ENCODE data around the gene CYP2W1. TPM values are rescaled to one million over a fixed set of nuclear protein-coding genes. Genes with fewer than 3 reads are reported as not detected.
"Not testable (repeated sequence)": the region's sequence is repeated elsewhere in the genome, so short reads cannot be mapped to it uniquely, and the experiment has no call there.

Gene CYP2W1
- total RNA-seq, 1 donor from 2014 or later, result 0.36 TPM

- ATAC-seq, result no peak
Measured at GRCh38 chr7:1030444-1031070, 47.6 kb downstream of the CYP2W1 start.

GRCh38 chr7:1031716-1032455 lies 48.9 kb downstream of the CYP2W1 start:
- no peak for ATAC-seq

DNA sequence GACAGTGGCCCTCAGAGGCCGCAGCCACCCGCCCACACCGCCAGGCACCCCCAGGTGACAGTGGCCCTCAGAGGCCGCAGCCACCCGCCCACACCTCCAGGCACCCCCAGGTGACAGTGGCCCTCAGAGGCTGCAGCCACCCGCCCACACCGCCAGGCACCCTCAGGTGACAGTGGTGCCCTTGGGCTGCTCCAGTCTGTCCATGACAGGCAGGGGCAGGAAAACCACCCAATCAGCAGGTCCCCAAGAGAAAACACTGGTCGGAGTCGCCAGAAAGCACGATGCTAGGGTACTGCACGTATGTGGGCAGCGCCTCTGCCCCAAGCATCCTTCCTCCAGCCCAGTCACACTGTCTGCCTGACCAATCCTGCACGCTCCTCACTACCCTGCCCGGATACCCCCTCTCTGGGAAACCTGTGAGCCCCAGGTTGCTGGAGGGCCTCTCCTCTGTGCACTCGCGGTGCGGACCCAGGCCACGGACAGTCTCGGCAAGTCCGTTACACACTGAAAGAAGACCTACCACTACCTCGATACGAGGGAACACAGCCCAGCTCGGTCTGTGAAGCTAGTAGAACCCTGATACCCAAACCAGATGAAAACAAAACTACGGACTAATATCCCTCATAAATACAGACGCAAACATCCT lies 49.7 kb downstream of the CYP2W1 start:
- ATAC-seq, result no peak

DNA sequence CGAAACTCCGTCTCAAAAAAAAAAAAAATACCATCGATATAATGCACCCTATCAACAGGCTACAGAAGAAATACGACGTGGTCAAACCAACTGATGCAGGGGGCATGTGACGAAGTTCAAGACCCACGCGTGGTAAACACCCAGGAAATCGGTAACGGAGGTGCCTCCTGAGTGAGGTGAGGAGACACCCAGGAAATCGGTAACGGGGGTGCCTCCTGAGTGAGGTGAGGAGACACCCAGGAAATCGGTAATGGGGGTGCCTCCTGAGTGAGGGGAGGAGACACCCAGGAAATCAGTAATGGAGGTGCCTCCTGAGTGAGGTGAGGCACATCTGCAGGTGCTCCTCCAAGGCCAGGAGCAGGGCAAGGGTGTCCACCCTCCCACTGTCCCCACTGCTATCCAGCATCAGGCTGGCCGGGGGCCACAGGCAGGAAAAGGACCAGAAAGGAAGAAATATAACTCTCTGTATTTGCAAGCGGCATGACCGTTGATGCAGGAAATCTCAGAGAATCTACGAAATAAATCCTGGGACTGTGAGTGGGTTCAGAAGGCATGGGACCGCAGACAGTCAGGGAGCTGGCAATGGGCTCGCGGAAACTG lies 50.7 kb downstream of the CYP2W1 start:
- no peak for ATAC-seq

GRCh38 chr7:1034769-1035168 lies 51.8 kb downstream of the CYP2W1 start:
- ATAC-seq, result not testable (repeated sequence)

GRCh38 chr7:1036164-1036928 lies 53.4 kb downstream of the CYP2W1 start:
- not testable (repeated sequence) for ATAC-seq

Other genes starting within 250 kb of the CYP2W1 start
- 63.0 TPM for gene SUN1, start 150.7 kb upstream of the CYP2W1 start, total RNA-seq
- gene GET4, start 106.6 kb upstream of the CYP2W1 start, total RNA-seq, result 21.6 TPM
- gene ADAP1, start 28.5 kb upstream of the CYP2W1 start, total RNA-seq, result 5.7 TPM
- 5.5 TPM for gene COX19, start 7.6 kb upstream of the CYP2W1 start, total RNA-seq
- gene GPR146, start 61.4 kb downstream of the CYP2W1 start, total RNA-seq, result 2.3 TPM
- 1.6 TPM for gene GPER1, start 104.9 kb downstream of the CYP2W1 start, total RNA-seq
- 13.5 TPM for gene ZFAND2A, start 177.0 kb downstream of the CYP2W1 start, total RNA-seq
- gene UNCX, start 249.7 kb downstream of the CYP2W1 start, total RNA-seq, result not detected